ENCODE data around the gene SV2B. TPM values are rescaled to one million over a fixed set of nuclear protein-coding genes. Genes with fewer than 3 reads are reported as not detected.

Gene SV2B
- total RNA-seq, 4 donors from 2014 or later = 0.42 to 2.3 (median 0.88) TPM

- no peak for TF ChIP-seq POLR2A (IDR thresholded peaks at IDR 0.05)
- no peak for TF ChIP-seq CTCF (IDR thresholded peaks at IDR 0.05)
- WGBS, 2 donors = 64 to 76% methylated on average over 3 of the region's 3 CpGs
- no peak overlapping the region for H3K4me3 ChIP-seq (ENCODE audit: low read depth, poor library complexity, severe bottlenecking)
- DNase-seq (ENCODE audit: low spot score in 2 of 2) = no peak
- intact Hi-C loops (cut with DNase I; ENCODE audit: low total_unique reads) = no loop called here
Measured at GRCh38 chr15:91318931-91319330, 218.9 kb downstream of the SV2B start.

GRCh38 chr15:91319371-91320059 lies 219.5 kb downstream of the SV2B start:
- intact Hi-C loops (cut with DNase I; ENCODE audit: low total_unique reads) = no loop called here

GRCh38 chr15:91320101-91320500 lies 220.0 kb downstream of the SV2B start:
- H3K4me3 ChIP-seq (ENCODE audit: low read depth, poor library complexity, severe bottlenecking) = no peak overlapping the region
- intact Hi-C loops (cut with DNase I; ENCODE audit: low total_unique reads) = no loop called here
- 78 to 81% methylated on average over 4 of the region's 4 CpGs for WGBS, 2 donors
- TF ChIP-seq CTCF (IDR thresholded peaks at IDR 0.05) (no peak), POLR2A (IDR thresholded peaks at IDR 0.05) (no peak)
- DNase-seq (ENCODE audit: low spot score in 2 of 2) = no peak

More at GRCh38 chr15:91319371-91320059, 219.5 kb downstream of the SV2B start:
- no peak overlapping the region for H3K4me3 ChIP-seq (ENCODE audit: low read depth, poor library complexity, severe bottlenecking)
- TF ChIP-seq CTCF (IDR thresholded peaks at IDR 0.05) (no peak), POLR2A (IDR thresholded peaks at IDR 0.05) (no peak)
- no peak for DNase-seq (ENCODE audit: low spot score in 2 of 2)
- 44 to 48% methylated on average over 5 of the region's 5 CpGs for WGBS, 2 donors

GRCh38 chr15:91329914-91330313 lies 229.9 kb downstream of the SV2B start:
- TF ChIP-seq POLR2A (IDR thresholded peaks at IDR 0.05) (no peak), CTCF (IDR thresholded peaks at IDR 0.05) (no peak)
- no peak for DNase-seq (ENCODE audit: low spot score in 2 of 2)
- intact Hi-C loops (cut with DNase I; ENCODE audit: low total_unique reads) = no loop called here
- H3K4me3 ChIP-seq (ENCODE audit: low read depth, poor library complexity, severe bottlenecking) = no peak overlapping the region
- 56 to 71% methylated on average over 1 of the region's 1 CpG for WGBS, 2 donors

GRCh38 chr15:91331581-91331980 lies 231.5 kb downstream of the SV2B start:
- intact Hi-C loops (cut with DNase I; ENCODE audit: low total_unique reads) = no loop called here
- no peak for DNase-seq (ENCODE audit: low spot score in 2 of 2)
- no peak overlapping the region for H3K4me3 ChIP-seq (ENCODE audit: low read depth, poor library complexity, severe bottlenecking)
- TF ChIP-seq POLR2A (IDR thresholded peaks at IDR 0.05) (no peak), CTCF (IDR thresholded peaks at IDR 0.05) (no peak)
- 79 to 87% methylated on average over 4 of the region's 4 CpGs for WGBS, 2 donors

- WGBS, 2 donors = 37 to 44% methylated on average over 3 of the region's 3 CpGs
Measured at GRCh38 chr15:91335702-91336101, 235.6 kb downstream of the SV2B start.

More at GRCh38 chr15:91335702-91336101, 235.6 kb downstream of the SV2B start:
- TF ChIP-seq POLR2A (IDR thresholded peaks at IDR 0.05) (no peak), CTCF (IDR thresholded peaks at IDR 0.05) (no peak)
- no peak for DNase-seq (ENCODE audit: low spot score in 2 of 2)
- H3K4me3 ChIP-seq (ENCODE audit: low read depth, poor library complexity, severe bottlenecking) = no peak overlapping the region
- intact Hi-C loops (cut with DNase I; ENCODE audit: low total_unique reads) = no loop called here

Data from lower leg skin (tissue), 4 donors.